ENCODE data around the gene CUX1. TPM values are rescaled to one million over a fixed set of nuclear protein-coding genes. Genes with fewer than 3 reads are reported as not detected.
"Not testable (repeated sequence)": the region's sequence is repeated elsewhere in the genome, so short reads cannot be mapped to it uniquely, and the experiment has no call there.

Gene CUX1
- total RNA-seq, 1 donor from 2014 or later, result 89.1 TPM

- Mint-ChIP-seq H3K4me3 (ENCODE audit: unreplicated experiment) (no peak overlapping the region), H3K27me3 (ENCODE audit: unreplicated experiment) (no peaks in the 10 kb centered on the region), H3K4me1 (ENCODE audit: unreplicated experiment) (peaks cover 8% of the 10 kb centered on the region), H3K27ac (ENCODE audit: unreplicated experiment) (no peak overlapping the region), H3K36me3 (ENCODE audit: unreplicated experiment) (peaks cover 19% of the 10 kb centered on the region), H3K9me3 (ENCODE audit: unreplicated experiment) (no peaks in the 10 kb centered on the region)
- DNase-seq (ENCODE audit: extremely low spot score, unreplicated experiment), result no peak
- TF ChIP-seq CTCF (IDR thresholded peaks at IDR 0.05), result no peak
Measured at GRCh38 chr7:101921061-101921460, 103.6 kb downstream of the CUX1 start.

GRCh38 chr7:101921546-101922489, 104.4 kb downstream of the CUX1 start:
- not testable (repeated sequence) for H3K4me3 Mint-ChIP-seq (ENCODE audit: unreplicated experiment); DNase-seq (ENCODE audit: extremely low spot score, unreplicated experiment); H3K9me3 Mint-ChIP-seq (ENCODE audit: unreplicated experiment); H3K27me3 Mint-ChIP-seq (ENCODE audit: unreplicated experiment); H3K4me1 Mint-ChIP-seq (ENCODE audit: unreplicated experiment); H3K27ac Mint-ChIP-seq (ENCODE audit: unreplicated experiment)
- H3K36me3 Mint-ChIP-seq (ENCODE audit: unreplicated experiment), result peaks cover 19% of the 10 kb centered on the region

GRCh38 chr7:101922631-101923601, 105.5 kb downstream of the CUX1 start:
- H3K4me1 Mint-ChIP-seq (ENCODE audit: unreplicated experiment), result peaks cover 8% of the 10 kb centered on the region
- DNase-seq (ENCODE audit: extremely low spot score, unreplicated experiment), result no peak
- no peak overlapping the region for H3K4me3 Mint-ChIP-seq (ENCODE audit: unreplicated experiment)
- H3K27me3 Mint-ChIP-seq (ENCODE audit: unreplicated experiment), result no peaks in the 10 kb centered on the region
- no peak for TF ChIP-seq CTCF (IDR thresholded peaks at IDR 0.05)
- no peaks in the 10 kb centered on the region for H3K9me3 Mint-ChIP-seq (ENCODE audit: unreplicated experiment)
- H3K36me3 Mint-ChIP-seq (ENCODE audit: unreplicated experiment), result peaks cover 15% of the 10 kb centered on the region
- no peak overlapping the region for H3K27ac Mint-ChIP-seq (ENCODE audit: unreplicated experiment)

- no peaks in the 10 kb centered on the region for H3K27me3 Mint-ChIP-seq (ENCODE audit: unreplicated experiment)
- DNase-seq (ENCODE audit: extremely low spot score, unreplicated experiment), result no peak
- H3K36me3 Mint-ChIP-seq (ENCODE audit: unreplicated experiment), result peaks cover 11% of the 10 kb centered on the region
- TF ChIP-seq CTCF (IDR thresholded peaks at IDR 0.05), result no peak
- H3K9me3 Mint-ChIP-seq (ENCODE audit: unreplicated experiment), result no peaks in the 10 kb centered on the region
- H3K4me1 Mint-ChIP-seq (ENCODE audit: unreplicated experiment), result peaks cover 8% of the 10 kb centered on the region
- no peak overlapping the region for H3K4me3 Mint-ChIP-seq (ENCODE audit: unreplicated experiment)
- no peak overlapping the region for H3K27ac Mint-ChIP-seq (ENCODE audit: unreplicated experiment)
Measured at GRCh38 chr7:101923602-101923985, 106.2 kb downstream of the CUX1 start.

GRCh38 chr7:101924171-101924570, 106.7 kb downstream of the CUX1 start:
- Mint-ChIP-seq H3K4me3 (ENCODE audit: unreplicated experiment) (no peak overlapping the region), H3K36me3 (ENCODE audit: unreplicated experiment) (peaks cover 11% of the 10 kb centered on the region), H3K9me3 (ENCODE audit: unreplicated experiment) (no peaks in the 10 kb centered on the region), H3K27ac (ENCODE audit: unreplicated experiment) (no peak overlapping the region), H3K4me1 (ENCODE audit: unreplicated experiment) (peaks cover 8% of the 10 kb centered on the region), H3K27me3 (ENCODE audit: unreplicated experiment) (no peaks in the 10 kb centered on the region)
- no peak for DNase-seq (ENCODE audit: extremely low spot score, unreplicated experiment)
- TF ChIP-seq CTCF (IDR thresholded peaks at IDR 0.05), result no peak
